NB4 (cell line): ENCODE measurements around the gene EMD.

Source experiments
- MYC ChIP-seq: IDR thresholded peaks from 2 replicates; pipeline ENCODE4 v1.6.1; 2011; ENCODE audit warnings: low read depth, low read length
- POLR2A ChIP-seq: IDR thresholded peaks from 2 replicates; pipeline ENCODE4 v1.6.1; 2011; ENCODE audit warnings: mild to moderate bottlenecking; ENCODE audit not compliant: insufficient read length; ENCODE audit errors: extremely low read depth

DNA sequence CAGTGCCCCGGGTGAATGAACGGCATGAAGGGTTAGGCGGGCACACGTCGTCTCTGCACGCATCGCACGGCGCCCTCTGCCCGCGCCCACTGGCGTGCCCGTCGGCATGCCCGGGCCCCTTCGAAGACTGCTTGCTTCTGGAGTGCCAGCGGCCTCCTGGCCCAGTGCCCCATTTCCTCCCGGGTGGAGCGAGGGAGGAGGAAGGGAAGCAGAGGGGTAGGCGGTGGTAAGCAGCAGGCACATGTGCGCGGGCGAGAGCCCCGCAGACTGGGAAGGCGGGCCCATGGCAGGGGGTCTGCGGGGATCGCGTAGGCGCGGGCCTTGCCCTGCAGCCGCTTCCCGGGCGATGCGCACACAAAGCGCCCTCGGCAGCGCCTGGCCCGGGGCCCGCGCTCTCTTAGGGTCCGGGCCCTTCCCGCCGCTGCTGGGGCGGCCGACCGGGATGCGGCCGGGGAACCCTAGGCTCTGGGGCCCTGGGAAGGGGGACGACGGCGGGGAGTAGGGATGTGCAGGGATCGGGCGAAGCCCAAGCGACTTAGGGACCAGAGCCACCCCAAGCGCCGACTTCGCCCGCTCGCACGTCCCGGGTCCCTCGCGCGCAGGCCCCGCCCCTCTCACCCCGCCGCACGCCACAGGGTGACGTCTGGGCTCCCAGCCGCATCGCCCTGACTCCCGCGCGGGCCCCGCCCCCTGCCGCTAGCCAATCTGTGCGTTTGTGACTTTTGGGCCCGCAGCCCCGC, 866 bp upstream of the EMD start:
- TF ChIP-seq MYC = no peak; the same call in 1 of the 2 replicates
- peak; percentile 71 for TF ChIP-seq POLR2A
